Astrocyte (in vitro differentiated cells and primary cell): ENCODE results near the gene SRSF5. TPM values are rescaled to one million over a fixed set of nuclear protein-coding genes. Genes with fewer than 3 reads are reported as not detected.

Experiments
- DNase-seq: peaks from one replicate; pipeline ENCODE4 v3.0.0-alpha.2; 2010; ENCODE audit warnings: low read depth
- FAIRE-seq: peaks from 2 replicates; lab custom pipeline; 2011; peaks lifted over from hg19 to GRCh38; lab: Jason Lieb, UNC
- H2AFZ ChIP-seq: 2 replicates; pipeline ENCODE4 v1.6.0; 2012; ENCODE audit warnings: low read depth, low read length, inconsistent platforms
- H3K27ac ChIP-seq: 2 replicates; pipeline ENCODE4 v1.5.1; 2011; ENCODE audit warnings: low read depth, low read length, inconsistent platforms
- H3K27me3 ChIP-seq: 2 replicates; pipeline ENCODE4 v1.6.0; 2011; ENCODE audit warnings: low read length, inconsistent platforms; ENCODE audit not compliant: insufficient read depth
- H3K36me3 ChIP-seq: 2 replicates; pipeline ENCODE4 v1.5.1; 2011; ENCODE audit warnings: low read length, inconsistent platforms; ENCODE audit not compliant: insufficient read depth
- H3K4me1 ChIP-seq: 2 replicates; pipeline ENCODE4 v1.5.1; 2011; ENCODE audit warnings: low read length, inconsistent platforms; ENCODE audit not compliant: insufficient read depth
- H3K4me2 ChIP-seq: 2 replicates; pipeline ENCODE4 v1.6.0; 2012; ENCODE audit warnings: low read length, inconsistent platforms
- H3K4me3 ChIP-seq: 2 replicates; pipeline ENCODE4 v1.5.1; 2011; ENCODE audit warnings: low read depth, mild to moderate bottlenecking, low read length, inconsistent platforms; ENCODE audit not compliant: insufficient read depth
- H3K79me2 ChIP-seq: 2 replicates; pipeline ENCODE4 v1.6.0; 2012; ENCODE audit warnings: mild to moderate bottlenecking, low read length, inconsistent platforms; ENCODE audit not compliant: insufficient read depth
- H3K9ac ChIP-seq: 2 replicates; pipeline ENCODE4 v1.6.0; 2012; ENCODE audit warnings: mild to moderate bottlenecking, low read length, inconsistent platforms
- H3K9me3 ChIP-seq: 2 replicates; pipeline ENCODE4 v1.5.1; 2012; ENCODE audit warnings: low read depth, mild to moderate bottlenecking, low read length, inconsistent platforms; ENCODE audit not compliant: insufficient read depth
- H4K20me1 ChIP-seq: 2 replicates; pipeline ENCODE4 v1.6.0; 2012; ENCODE audit warnings: low read length, inconsistent platforms; ENCODE audit not compliant: insufficient read depth
- H3K27ac Mint-ChIP-seq: one replicate; pipeline ENCODE4 v1.8.0; 2021; ENCODE audit warnings: mild to moderate bottlenecking, mixed read lengths; ENCODE audit not compliant: unreplicated experiment
- H3K27me3 Mint-ChIP-seq: one replicate; pipeline ENCODE4 v1.8.0; 2021; ENCODE audit warnings: low read depth, mixed read lengths; ENCODE audit not compliant: unreplicated experiment
- H3K36me3 Mint-ChIP-seq: one replicate; pipeline ENCODE4 v1.8.0; 2021; ENCODE audit warnings: low read depth, mixed read lengths; ENCODE audit not compliant: unreplicated experiment
- H3K4me1 Mint-ChIP-seq: one replicate; pipeline ENCODE4 v1.8.0; 2021; ENCODE audit warnings: low read depth, mixed read lengths; ENCODE audit not compliant: unreplicated experiment
- H3K4me3 Mint-ChIP-seq: one replicate; pipeline ENCODE4 v1.8.0; 2021; ENCODE audit warnings: mild to moderate bottlenecking, moderate library complexity, mixed read lengths; ENCODE audit not compliant: unreplicated experiment
- H3K9me3 Mint-ChIP-seq: one replicate; pipeline ENCODE4 v1.8.0; 2021; ENCODE audit warnings: mild to moderate bottlenecking, mixed read lengths; ENCODE audit not compliant: unreplicated experiment
- CTCF ChIP-seq: IDR thresholded peaks from 2 replicates; pipeline ENCODE4 v1.5.1; 2011; ENCODE audit warnings: low read depth, mild to moderate bottlenecking, inconsistent platforms, low read length, moderate library complexity; ENCODE audit not compliant: insufficient read depth
- EZH2 ChIP-seq: IDR thresholded peaks from 2 replicates; pipeline ENCODE4 v1.6.1; 2012; ENCODE audit warnings: mild to moderate bottlenecking, low read length, inconsistent platforms; ENCODE audit not compliant: insufficient read depth
- total RNA-seq: library from RNA; stranded (reverse); gene quantifications from 2 replicates; pipeline ENCODE4 v1.2.1, GENCODE V29; 2021

SRSF5 gene
- total RNA-seq, 1 donor from 2014 or later, result 195 TPM

GRCh38 chr14:69773571-69774276, 6.8 kb downstream of the SRSF5 start:
- Histone ChIP-seq H3K4me2 (no peak overlapping the region), H3K79me2 (peaks cover 49% of the 10 kb centered on the region), H2AFZ (no peak overlapping the region), H3K4me3 (no peak overlapping the region), H3K4me1 (peaks cover 10% of the 10 kb centered on the region), H3K36me3 (peaks cover 86% of the 10 kb centered on the region), H4K20me1 (peaks cover 88% of the 10 kb centered on the region), H3K27me3 (no peaks in the 10 kb centered on the region), H3K9ac (no peak overlapping the region), H3K27ac (no peak overlapping the region), H3K9me3 (no peaks in the 10 kb centered on the region)
- no peak for DNase-seq
- Mint-ChIP-seq H3K9me3 (no peaks in the 10 kb centered on the region), H3K4me3 (no peak overlapping the region), H3K27me3 (no peaks in the 10 kb centered on the region), H3K36me3 (peaks cover 23% of the 10 kb centered on the region), H3K27ac (no peak overlapping the region), H3K4me1 (peaks cover 16% of the 10 kb centered on the region)
- no peak for TF ChIP-seq CTCF
- no peak for TF ChIP-seq EZH2
- no peak for FAIRE-seq

GRCh38 chr14:69775012-69775411, 8.1 kb downstream of the SRSF5 start:
- peaks cover 14% of the 10 kb centered on the region for H3K36me3 Mint-ChIP-seq
- Histone ChIP-seq H3K4me3 (no peak overlapping the region), H3K9ac (no peak overlapping the region), H3K36me3 (peaks cover 78% of the 10 kb centered on the region), H3K4me2 (no peak overlapping the region), H2AFZ (no peak overlapping the region), H3K79me2 (peaks cover 36% of the 10 kb centered on the region), H3K4me1 (no peaks in the 10 kb centered on the region), H4K20me1 (peaks cover 83% of the 10 kb centered on the region), H3K27me3 (no peaks in the 10 kb centered on the region), H3K27ac (no peak overlapping the region), H3K9me3 (no peaks in the 10 kb centered on the region)
- TF ChIP-seq EZH2 (no peak), CTCF (no peak)
- FAIRE-seq, result no peak
- H3K27ac Mint-ChIP-seq, result no peak overlapping the region
- no peak for DNase-seq
- no peaks in the 10 kb centered on the region for H3K27me3 Mint-ChIP-seq
- H3K9me3 Mint-ChIP-seq, result no peaks in the 10 kb centered on the region
- peaks cover 7% of the 10 kb centered on the region for H3K4me1 Mint-ChIP-seq
- H3K4me3 Mint-ChIP-seq, result no peak overlapping the region

- no peak overlapping the region for H3K4me3 Mint-ChIP-seq
Observed at GRCh38 chr14:69776875-69777453, 10.0 kb downstream of the SRSF5 start.

More at GRCh38 chr14:69776875-69777453, 10.0 kb downstream of the SRSF5 start:
- DNase-seq, result no peak
- Histone ChIP-seq H3K4me3 (no peak overlapping the region), H2AFZ (no peak overlapping the region), H3K27me3 (no peaks in the 10 kb centered on the region), H4K20me1 (peaks cover 68% of the 10 kb centered on the region), H3K36me3 (peaks cover 62% of the 10 kb centered on the region), H3K79me2 (peaks cover 23% of the 10 kb centered on the region), H3K4me1 (no peaks in the 10 kb centered on the region), H3K9ac (no peak overlapping the region), H3K4me2 (no peak overlapping the region), H3K27ac (no peak overlapping the region), H3K9me3 (no peaks in the 10 kb centered on the region)
- no peak for FAIRE-seq
- Mint-ChIP-seq H3K9me3 (no peaks in the 10 kb centered on the region), H3K27me3 (no peaks in the 10 kb centered on the region), H3K4me1 (peaks cover 5% of the 10 kb centered on the region), H3K27ac (no peak overlapping the region), H3K36me3 (peaks cover 10% of the 10 kb centered on the region)
- TF ChIP-seq EZH2 (no peak), CTCF (no peak)
